BJ (cell line): ENCODE results near the gene PFKFB4. TPM values are rescaled to one million over a fixed set of nuclear protein-coding genes. Genes with fewer than 3 reads are reported as not detected.

Experiments
- CTCF ChIA-PET: fragments of 350-600 bp; formaldehyde crosslinking; extraction: SDS; loops from one replicate; lab custom pipeline; 2021; ENCODE audit warnings: antibody characterized with exemption, inconsistent platforms; lab: Yijun Ruan, JAX
- POLR2A ChIA-PET: fragments of 300-600 bp; sonication (Branson Sonifier 250); formaldehyde crosslinking; extraction: SDS; loops from one replicate; lab custom pipeline; 2021; ENCODE audit warnings: antibody characterized with exemption; lab: Charles Lee
- DNase-seq: peaks from one replicate; pipeline ENCODE4 v3.0.0-alpha.2; 2011; ENCODE audit warnings: low read depth
- H3K27me3 ChIP-seq: 2 replicates; pipeline ENCODE4 v1.6.0; 2011; ENCODE audit warnings: low read length; ENCODE audit not compliant: control insufficient read depth, insufficient read depth
- H3K36me3 ChIP-seq: 2 replicates; pipeline ENCODE4 v1.5.1; 2011; ENCODE audit warnings: low read length; ENCODE audit not compliant: control insufficient read depth, insufficient read depth
- H3K4me3 ChIP-seq: 2 replicates; pipeline ENCODE4 v1.5.1; 2011; ENCODE audit warnings: low read depth, mild to moderate bottlenecking, control low read depth, low read length
- CTCF ChIP-seq: IDR thresholded peaks from 2 replicates; pipeline ENCODE4 v1.5.1; 2011; ENCODE audit warnings: low read depth, mild to moderate bottlenecking, control low read depth, inconsistent platforms, low read length, moderate library complexity; ENCODE audit not compliant: insufficient read depth
- polyA plus RNA-seq: library from polyadenylated mRNA; depleted of rRNA; stranded (reverse); fragments of >200 nt; gene quantifications from 2 replicates; pipeline ENCODE4 v1.2.3, GENCODE V29; 2011

PFKFB4 gene
- polyA plus RNA-seq, 1 experiment: 12.8 TPM

- H3K36me3 ChIP-seq: peaks cover 35% of the 10 kb centered on the region
- CTCF ChIA-PET: interaction anchor here (1.4 kb wide), 1 partner anchor 10 kb away, joined by 3 read pairs; no protein-coding TSS in a partner anchor
- no peak for TF ChIP-seq CTCF
- POLR2A ChIA-PET: no interaction called here
- H3K27me3 ChIP-seq: no peaks in the 10 kb centered on the region
- H3K4me3 ChIP-seq: no peak overlapping the region
- no peak for DNase-seq
These were observed 11.9 kb upstream of the PFKFB4 start for GRCh38 chr3:48568476-48568875.

GRCh38 chr3:48567500-48567899, 10.9 kb upstream of the PFKFB4 start:
- no peak for DNase-seq
- ChIA-PET POLR2A (no interaction called here), CTCF (no interaction called here)
- Histone ChIP-seq H3K36me3 (peaks cover 27% of the 10 kb centered on the region), H3K27me3 (no peaks in the 10 kb centered on the region), H3K4me3 (no peak overlapping the region)
- TF ChIP-seq CTCF: no peak

- no peak for TF ChIP-seq CTCF
- DNase-seq: no peak
- Histone ChIP-seq H3K27me3 (no peaks in the 10 kb centered on the region), H3K36me3 (peaks cover 29% of the 10 kb centered on the region), H3K4me3 (no peak overlapping the region)
- ChIA-PET POLR2A (no interaction called here), CTCF (no interaction called here)
These were observed 10.5 kb upstream of the PFKFB4 start for GRCh38 chr3:48567090-48567489.

- CTCF ChIA-PET: no interaction called here
- Histone ChIP-seq H3K4me3 (no peak overlapping the region), H3K27me3 (no peaks in the 10 kb centered on the region), H3K36me3 (peaks cover 25% of the 10 kb centered on the region)
- no peak for TF ChIP-seq CTCF
- POLR2A ChIA-PET: no interaction called here
- DNase-seq: no peak
These were observed 9.8 kb upstream of the PFKFB4 start for GRCh38 chr3:48566401-48566760.

GRCh38 chr3:48565591-48566400, 9.2 kb upstream of the PFKFB4 start:
- ChIA-PET POLR2A (no interaction called here), CTCF (no interaction called here)
- DNase-seq: no peak
- no peak overlapping the region for H3K4me3 ChIP-seq
- TF ChIP-seq CTCF: no peak
- H3K27me3 ChIP-seq: no peaks in the 10 kb centered on the region
- H3K36me3 ChIP-seq: peaks cover 22% of the 10 kb centered on the region
